GM19025 (cell line): Measurements from ENCODE around the gene NID1.
"Not testable (repeated sequence)": the region's sequence is repeated elsewhere in the genome, so short reads cannot be mapped to it uniquely, and the experiment has no call there.

ENCODE experiments used
- ATAC-seq: cut with Tn5 transposase; IDR thresholded peaks from one replicate; pipeline ENCODE4 v1.9.1; 2021; ENCODE audit warnings: mild to moderate bottlenecking, low read depth, moderate library complexity; ENCODE audit not compliant: unreplicated experiment

NID1 gene

DNA sequence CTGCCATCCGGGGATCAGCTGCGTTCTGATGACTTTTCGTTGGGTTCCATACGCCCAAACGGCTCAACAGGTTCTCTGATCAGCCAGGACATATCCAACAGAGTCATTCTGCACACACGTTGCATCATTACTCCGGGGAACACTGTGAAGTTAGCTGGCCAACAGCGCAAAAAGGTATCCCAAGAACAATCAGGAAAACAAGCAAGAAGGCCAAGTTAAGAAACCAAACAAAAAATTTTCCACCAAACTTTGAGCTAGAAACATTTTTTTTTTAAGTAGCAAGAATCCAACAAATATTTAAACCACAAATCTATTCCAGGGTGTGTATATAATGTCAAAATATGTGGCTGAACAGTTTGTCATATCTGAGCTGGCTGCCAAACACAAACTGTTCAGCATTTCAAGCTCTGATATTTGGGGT lies 29.2 kb downstream of the NID1 start:
- ATAC-seq = no peak

DNA sequence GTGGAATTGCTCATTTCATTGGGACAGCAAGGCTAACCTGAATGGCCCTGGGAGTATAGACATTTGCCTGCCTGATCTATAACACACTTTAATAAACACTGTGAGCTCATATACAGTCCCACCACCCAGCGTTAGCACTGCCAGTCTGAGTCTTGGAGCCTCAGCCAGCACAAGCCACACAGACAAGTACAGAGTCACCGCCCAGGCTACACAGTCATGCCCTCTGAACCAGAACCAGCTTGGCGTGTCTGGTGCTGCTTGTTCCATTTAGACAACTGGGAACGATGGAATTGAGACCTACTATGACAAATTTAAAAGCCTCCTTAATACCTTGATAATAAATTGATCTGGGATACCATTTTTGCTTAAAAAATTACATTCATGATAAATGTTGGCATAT lies 31.6 kb downstream of the NID1 start:
- no peak for ATAC-seq

DNA sequence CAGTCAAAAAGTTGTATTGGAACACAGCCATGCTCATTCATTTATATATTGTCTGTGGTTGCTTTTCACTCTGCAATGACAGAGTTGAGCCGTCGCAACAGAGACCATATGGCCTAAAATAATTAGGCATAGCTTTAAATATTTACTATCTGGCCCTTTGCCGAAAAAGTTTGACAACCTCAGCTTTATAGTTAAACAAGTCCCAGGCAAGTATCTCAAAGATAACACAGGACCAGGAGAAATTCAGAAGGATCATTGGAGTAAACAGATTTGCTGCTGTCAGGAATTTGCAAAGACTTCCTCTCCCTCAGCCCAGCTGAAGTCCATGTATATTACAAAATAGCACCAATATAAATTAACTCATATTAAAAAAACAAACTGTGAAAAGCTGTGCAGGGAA lies 34.4 kb downstream of the NID1 start:
- ATAC-seq = no peak

DNA sequence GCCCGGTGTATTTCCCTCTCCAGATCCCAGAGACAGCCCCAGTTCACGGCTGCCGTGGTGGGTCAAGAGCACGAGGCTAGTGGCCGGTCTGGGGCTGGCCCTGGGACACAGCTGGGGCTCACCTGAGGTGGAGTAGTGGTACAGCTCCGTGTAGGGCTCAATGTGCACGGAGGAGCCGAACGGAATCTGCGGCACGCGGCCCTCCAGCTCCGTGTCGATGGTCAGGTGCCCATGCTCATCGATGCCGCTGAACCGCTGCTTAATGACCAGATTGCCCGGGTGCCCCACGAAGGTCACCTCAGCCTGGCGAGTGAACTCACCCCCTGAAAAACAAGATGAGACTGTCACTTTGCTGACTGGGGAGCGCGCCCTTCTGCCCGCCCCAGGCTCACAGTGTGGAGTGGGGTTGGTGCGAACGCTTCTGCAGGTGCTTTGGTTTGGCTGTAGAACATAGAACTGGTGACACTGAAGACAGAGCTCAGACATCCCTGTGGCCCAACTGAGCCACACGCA lies 35.4 kb downstream of the NID1 start:
- ATAC-seq = no peak

DNA sequence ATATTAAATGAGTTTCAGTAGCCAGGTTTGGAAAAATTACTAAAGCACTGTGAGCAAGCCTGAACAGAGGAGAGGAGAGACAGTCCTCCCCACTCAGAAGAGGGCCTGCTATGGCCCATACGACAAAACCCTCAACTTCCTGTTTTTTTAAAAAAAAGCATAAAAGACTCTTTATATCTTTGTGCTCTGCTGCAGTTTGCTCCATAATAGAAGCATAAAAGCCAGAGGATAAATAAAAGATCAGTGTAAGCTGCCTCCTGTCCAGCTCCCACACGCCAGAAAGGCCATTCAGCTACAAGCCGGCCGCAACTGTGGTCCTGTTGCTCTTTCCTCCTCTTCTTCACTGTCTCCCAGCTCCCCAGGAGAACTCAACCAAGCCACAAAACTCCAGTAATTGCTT lies 37.8 kb downstream of the NID1 start:
- ATAC-seq = no peak

DNA sequence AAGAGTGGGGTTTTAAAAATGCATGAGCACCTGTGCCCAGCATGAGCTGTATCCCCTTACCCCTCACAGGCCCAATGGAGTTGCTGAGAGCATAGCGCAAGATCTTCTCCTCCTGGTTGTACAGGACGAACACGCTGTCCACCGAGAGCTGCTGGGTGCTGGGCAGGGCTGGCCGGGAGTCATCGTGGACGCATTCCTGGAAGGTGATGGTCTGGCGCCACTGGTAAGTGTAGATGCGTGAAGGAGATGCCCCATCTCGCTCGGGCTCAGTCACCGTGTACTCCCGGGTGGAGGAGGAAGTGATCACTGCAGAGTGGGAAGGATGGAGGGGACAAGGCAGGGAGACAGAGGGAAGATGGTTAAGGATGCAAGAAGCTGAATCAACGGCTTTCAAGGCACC lies 39.1 kb downstream of the NID1 start:
- no peak for ATAC-seq

DNA sequence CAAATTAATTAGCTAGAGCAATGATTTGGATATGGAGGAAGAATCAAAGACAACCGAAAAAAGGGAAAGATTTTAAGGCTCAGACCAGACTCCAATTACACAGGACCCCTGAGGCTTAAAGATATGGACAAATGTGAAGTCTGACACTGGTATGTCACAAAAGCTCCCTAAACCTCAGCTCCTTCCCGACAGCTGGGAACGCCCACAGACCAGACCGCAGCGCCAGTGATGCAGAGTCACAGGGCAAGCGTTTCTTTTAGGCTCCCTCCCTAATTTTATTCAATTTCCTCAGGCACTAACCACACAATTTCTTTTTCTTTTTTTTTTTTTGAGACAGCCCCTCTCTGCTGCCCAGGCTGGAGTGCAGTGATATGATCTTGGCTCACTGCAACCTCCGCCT lies 40.2 kb downstream of the NID1 start:
- ATAC-seq = no peak

DNA sequence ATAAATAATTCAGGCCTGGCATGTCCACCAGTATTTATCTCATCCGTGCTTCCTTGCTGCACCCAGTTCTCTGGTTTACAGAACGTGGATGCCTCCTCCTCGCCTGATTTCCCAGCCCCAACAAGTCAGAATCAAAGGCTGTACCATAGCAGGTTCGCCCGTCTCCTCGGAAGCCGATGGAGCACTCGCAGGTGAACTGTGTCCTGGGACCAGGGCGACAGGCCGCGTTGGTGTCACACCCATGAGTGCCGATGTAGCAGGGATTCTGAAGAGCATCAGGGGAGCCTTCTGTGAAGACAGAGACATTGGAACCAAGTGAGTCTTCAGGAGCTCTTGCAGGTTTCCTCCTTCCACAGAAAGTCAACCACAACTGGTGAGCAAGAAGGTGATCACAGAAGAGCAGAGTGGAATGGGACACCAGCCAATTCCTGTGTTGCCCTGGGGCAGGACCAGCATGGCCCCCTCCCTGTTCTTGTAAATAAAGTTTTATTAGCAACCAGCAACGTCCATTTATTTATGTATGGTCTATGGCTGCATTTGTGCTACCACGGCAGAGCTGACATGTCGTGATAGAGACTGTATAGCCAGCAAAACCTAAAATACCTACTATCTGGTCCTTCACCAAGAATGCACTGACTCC lies 40.8 kb downstream of the NID1 start:
- ATAC-seq = no peak

DNA sequence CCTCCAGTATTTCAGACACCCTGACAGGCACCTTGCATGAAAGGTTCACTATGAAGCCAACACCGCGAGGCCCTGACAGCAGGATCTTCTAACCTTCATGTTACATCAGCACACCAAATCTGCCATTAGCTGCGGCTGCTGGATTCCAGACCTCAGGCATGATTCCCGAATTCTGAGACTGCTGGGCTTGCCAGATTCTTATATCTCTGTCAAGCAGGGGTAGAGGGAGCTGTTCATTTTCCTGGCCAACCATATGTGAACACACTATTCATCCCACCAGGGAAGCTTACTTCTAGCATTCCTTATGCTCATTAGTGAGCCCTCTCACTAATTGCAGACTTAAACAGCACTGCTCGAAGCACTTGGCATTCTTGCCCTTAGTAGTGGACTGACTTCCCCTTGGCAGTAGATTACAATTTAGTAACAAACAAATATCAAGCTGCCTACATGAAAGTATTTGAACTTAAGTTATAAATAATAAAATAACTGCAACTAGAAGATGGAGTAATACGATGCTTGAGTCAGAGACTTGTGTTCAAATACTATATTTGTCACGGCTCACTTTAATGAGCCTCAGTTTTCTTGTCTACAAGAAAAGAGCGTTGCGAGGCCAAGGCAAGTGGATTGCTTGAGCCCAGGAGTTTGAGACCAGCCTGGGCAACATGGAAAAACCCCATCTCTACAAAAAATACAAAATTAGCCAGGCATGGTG lies 43.3 kb downstream of the NID1 start:
- no peak for ATAC-seq

DNA sequence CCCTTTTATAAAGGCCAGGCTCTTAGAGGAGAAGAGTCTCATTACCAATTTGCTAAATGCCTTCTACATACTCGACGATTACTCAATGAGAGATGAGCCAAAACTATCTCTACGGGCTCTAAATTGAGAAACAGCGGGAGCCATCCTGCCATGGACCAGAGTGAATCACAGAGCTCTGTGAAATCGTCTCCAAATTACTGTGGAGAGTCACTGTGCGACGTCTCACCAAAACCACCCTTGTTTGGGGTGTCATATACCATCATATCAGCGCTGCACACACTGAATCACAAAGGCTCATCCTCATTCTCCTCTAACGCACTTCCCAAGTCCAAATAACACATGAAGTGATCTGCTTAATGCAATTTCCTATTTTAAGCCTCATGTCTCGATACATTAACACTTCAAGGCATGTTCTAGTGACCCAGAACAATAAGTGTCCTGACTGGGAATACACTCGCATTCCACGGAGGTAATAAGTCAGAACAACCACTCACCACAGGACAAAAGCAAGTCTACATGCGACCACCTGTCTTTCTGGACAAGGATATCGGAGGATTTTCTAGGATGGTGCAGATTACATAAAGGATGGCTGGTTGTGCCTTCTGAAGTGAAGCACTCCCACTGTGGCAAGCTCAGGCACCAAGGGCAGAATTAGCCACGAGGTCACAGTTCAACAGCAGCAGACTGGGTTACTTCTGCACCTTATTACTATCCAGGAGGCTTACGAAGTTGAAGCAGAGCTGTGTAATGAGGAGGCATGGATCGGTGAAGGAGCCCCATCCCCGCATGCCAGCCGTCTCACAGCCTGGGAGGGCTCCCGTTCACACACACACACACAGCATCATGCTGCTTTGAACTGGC lies 44.3 kb downstream of the NID1 start:
- no peak for ATAC-seq

DNA sequence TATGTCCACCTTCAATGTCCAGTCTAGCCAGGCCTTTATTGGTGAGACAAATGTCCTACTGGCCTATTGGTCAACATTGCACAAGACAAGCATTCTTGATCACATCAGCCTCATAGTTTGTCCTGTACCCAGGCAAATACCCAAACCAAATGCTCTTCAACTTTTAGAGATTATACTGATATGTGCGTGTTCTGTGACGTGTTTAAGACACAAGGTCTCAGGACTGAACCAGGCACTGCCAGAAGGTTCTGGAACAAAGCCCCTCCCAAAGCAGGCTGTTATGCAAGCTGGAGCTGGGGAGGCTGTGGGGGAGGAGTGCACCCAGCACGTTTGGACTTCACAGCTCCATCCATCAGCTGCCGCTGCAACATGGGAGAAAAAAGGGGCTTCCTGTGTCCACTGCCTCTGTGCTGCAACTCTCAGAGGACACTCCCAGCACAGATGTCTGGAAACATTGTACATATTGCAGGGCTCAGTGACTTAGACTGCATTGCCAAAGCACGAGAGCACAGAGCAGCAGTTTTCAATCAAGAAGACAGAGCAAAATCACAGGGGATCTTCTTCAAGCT lies 45.9 kb downstream of the NID1 start:
- no peak for ATAC-seq

DNA sequence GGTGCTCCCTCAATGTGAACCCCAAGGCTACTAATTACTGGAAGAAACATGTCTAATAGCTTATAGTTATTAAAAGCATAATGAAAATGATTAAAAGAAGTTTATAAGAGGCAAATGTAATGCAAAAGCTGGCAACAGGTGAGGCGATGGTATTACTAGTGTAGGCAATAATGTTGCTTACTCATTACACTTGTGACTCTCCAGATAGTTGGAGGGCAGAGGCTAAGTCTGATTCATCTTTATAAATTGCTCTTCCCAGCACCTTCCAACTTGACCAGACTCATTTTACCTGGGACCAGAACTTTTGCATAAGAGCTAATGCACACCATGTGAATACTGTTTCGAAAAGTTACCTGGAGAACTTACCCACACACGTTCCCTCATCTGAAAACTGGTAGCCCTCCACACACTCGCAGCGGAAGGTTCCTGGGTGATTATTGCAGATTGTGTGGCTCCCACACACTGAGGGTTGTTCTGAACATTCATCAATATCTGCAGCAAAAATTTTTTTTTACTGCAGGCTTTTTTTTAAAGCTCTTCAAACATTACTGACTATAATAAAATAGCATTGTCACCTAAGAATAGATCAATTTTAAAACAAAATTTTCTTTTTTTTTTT lies 48.0 kb downstream of the NID1 start:
- ATAC-seq = no peak

DNA sequence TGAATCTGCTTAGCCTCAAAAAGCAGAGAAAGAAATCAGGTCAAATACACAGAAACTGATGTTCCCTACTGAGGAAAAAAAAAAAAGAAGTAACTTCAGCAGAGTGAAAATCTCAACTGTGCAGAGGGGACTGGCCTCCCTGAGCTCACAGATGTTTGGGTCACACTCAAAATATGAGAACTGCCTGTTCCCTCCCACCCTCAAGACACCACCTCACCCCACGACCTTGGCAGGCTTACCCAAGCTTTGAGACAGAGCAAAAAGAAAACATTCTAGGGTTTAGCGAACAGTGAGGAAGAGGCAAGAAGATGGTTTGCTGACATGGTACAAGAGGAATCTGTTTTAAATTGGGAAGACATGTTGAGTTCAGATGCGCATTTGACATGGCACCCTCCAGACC lies 48.8 kb downstream of the NID1 start:
- ATAC-seq = no peak

DNA sequence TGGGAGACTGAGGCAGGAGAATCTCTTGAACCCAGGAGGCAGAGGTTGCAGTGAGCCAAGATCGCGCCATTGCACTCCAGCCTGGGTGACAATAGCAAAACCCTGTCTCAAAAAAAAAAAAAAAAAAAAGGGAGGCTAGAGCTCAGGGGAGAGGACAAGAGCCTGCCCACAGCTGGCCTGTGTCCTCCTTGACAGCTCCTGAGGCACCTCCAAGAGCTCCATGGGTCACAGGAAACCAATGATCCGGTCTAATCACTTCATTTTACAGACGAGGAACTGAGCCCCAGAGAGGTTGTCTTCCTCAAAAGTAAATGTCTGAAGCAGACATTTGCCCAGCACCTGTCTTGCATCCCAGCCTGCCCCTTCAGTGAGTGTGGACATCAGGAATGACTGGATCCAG lies 49.4 kb downstream of the NID1 start:
- no peak for ATAC-seq

DNA sequence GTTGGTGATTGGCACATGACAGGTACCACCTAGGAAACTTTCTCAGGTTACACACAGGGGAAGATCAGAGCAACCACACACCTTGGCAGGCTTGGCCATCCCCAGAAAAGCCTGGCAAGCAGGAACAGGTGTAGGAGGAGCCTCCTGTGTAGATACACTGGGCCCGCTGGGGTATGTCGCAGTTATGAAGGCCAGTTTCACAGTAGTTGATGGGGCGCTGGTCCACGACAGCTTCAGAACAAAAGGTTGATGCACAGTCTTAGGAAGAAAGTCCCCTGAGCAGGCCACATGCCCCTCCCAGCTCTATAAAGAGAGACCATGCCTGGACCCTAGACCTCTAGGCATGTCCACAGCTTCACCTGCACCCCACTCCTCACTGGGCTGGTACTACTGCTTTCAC lies 51.6 kb downstream of the NID1 start:
- no peak for ATAC-seq

DNA sequence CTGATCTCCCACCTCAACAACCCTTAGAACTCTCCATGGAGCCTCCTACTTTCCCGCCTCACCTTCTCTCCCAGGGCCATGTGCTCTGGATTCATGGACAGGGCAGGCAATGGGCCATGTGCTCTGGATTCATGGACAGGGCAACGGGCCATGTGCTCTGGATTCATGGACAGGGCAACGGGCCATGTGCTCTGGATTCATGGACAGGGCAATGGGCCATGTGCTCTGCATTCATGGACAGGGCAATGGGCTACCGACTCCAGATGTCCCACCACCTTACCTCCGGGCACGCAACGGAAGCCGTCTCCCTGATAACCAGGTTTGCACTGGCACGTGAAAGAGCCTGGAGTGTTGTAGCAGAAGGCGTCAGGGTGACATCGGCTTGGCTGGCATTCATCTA lies 53.2 kb downstream of the NID1 start:
- ATAC-seq = no peak

DNA sequence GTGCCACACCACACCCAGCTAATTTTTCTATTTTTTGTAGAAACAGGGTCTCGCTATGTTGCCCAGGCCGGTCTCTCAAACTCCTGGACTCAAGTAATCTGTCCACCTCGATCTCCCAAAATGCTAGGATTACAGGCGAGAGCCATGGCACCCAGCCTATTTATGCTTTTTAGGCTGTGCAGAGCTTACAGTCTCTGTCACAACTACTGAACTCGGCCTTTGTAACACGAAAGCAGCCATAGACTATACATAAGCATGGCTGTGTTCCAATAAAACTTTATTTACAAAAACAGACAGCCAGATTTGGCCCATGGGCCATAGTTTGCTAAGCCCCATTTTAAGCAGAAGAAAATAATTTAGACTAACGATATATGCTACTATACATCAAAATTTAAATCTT lies 54.4 kb downstream of the NID1 start:
- no peak for ATAC-seq

DNA sequence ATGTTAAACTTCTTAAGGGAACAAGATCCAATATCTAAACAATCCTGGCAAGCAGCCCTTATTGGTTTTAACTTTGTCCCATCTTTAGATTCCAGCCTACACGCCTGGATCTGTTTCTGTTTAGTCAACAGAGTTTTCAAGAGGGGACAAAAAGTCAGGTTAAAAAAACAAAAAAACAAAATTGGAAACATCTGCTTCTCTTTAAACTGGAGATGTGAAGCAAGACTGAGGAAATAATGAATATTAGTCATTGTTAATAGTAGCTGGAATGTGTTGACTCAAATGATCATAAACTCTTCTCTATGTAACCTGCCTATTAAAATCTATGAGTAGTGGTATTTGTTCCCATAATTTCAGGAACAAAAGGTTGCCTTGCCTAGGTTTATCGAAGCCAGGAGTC lies 55.0 kb downstream of the NID1 start:
- ATAC-seq = no peak

DNA sequence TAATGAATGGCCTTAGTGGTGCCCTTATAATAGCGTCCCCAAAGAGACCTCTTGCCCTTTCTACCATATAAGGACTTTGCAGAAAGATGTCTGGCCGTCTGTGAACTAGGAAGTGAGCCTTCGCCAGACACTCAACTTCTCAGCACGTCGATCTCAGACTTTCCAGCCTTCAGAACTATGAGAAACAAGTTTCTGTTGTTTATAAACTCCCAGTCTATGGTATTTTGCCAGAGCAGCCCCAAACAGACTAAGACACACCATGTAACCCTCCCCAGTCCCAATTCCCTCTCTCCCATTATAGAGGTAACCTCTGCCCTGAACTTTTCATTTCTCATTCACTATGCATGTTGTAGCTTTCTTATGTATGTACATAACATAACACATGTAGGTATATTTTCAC lies 55.7 kb downstream of the NID1 start:
- no peak for ATAC-seq

DNA sequence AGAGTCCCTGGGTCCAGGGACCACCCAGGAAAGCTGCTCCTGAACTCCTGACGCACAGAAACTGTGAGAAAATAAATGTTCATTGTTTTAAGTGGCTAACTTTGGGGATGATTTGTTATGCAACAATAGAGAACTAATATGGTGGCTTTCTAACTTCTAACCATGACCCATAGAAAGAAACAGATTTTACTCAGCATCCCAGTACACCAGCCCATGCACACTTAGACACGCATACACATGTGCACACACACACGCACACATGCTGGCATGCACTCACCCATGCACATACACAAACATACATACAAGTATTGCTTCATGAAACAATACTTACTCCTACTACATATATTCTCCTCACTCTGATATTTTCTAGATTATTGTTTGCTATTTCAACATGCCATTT lies 57.1 kb downstream of the NID1 start:
- ATAC-seq = no peak

DNA sequence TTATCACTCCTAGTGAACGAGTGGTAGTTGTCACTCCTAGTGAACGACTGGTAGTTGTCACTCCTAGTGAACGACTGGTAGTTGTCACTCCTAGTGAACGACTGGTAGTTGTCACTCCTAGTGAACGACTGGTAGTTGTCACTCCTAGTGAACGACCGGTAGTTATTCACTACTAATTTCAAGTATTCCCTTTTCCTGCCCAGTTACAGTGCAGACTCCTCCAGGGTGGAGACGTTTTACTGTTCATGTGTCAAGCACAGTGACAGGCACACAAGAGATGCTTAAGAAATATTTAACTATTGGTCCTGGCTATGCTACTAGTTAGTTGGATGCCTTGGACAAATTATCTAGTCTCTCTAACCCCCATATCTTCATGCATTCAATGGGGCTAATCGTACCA lies 61.8 kb downstream of the NID1 start:
- ATAC-seq = not testable (repeated sequence)
